Thyroid gland (tissue), 4 donors: ENCODE measurements around the gene C1orf210.

ENCODE experiments used
- CTCF ChIP-seq, 6 experiments: fragments of 200-600 bp in 3 of 6; fragments of 450-650 bp in 3 of 6; sonication (generic) in 3 of 6; IDR thresholded peaks; one replicate each; pipeline ENCODE4 v1.5.1; 2016 to 2019; ENCODE audit warnings: antibody characterized with exemption in 6 of 6, mild to moderate bottlenecking in 2 of 6, inconsistent platforms in 1 of 6, moderate library complexity in 1 of 6
- POLR2A ChIP-seq, 2 donors: fragments of 450-650 bp; IDR thresholded peaks; one replicate each; pipeline ENCODE4 v1.6.1; 2017; ENCODE audit warnings: antibody characterized with exemption in 2 of 2, mild to moderate bottlenecking in 2 of 2, moderate library complexity in 1 of 2

- TF ChIP-seq CTCF (IDR thresholded peaks at IDR 0.05) (no peak), POLR2A (IDR thresholded peaks at IDR 0.05) (no peak)
Observed at GRCh38 chr1:43314233-43314632, 28.9 kb upstream of the C1orf210 start.
